CD14-positive monocyte (primary cell): ENCODE results near the gene USP20. TPM values are rescaled to one million over a fixed set of nuclear protein-coding genes. Genes with fewer than 3 reads are reported as not detected.

Experiments
- DNase-seq, 3 donors: peaks; one replicate each; pipeline ENCODE4 v3.0.0-alpha.2; 2011 to 2022
- H2AFZ ChIP-seq: 2 replicates; pipeline ENCODE4 v1.6.0; 2012; ENCODE audit warnings: mild to moderate bottlenecking, low read depth, low read length, inconsistent platforms; ENCODE audit not compliant: insufficient read depth, poor library complexity, severe bottlenecking
- H3K27ac ChIP-seq, 2 donors: 1 replicate in 1 of 2; 2 replicates in 1 of 2; pipeline ENCODE4 v1.5.1; 2012 to 2013; ENCODE audit warnings: low read length in 2 of 2, control low read depth in 1 of 2, inconsistent platforms in 1 of 2, low read depth in 1 of 2, mild to moderate bottlenecking in 1 of 2
- H3K27me3 ChIP-seq, 2 donors: one replicate each; pipeline versions ENCODE4 v1.6.0 to v1.6.1; 2011 to 2013; ENCODE audit warnings: low read length in 2 of 2; ENCODE audit not compliant: control insufficient read depth in 2 of 2, insufficient read depth in 2 of 2
- H3K36me3 ChIP-seq, 2 donors: replicated peaks in 1 of 2; 1 replicate in 1 of 2; 2 replicates in 1 of 2; pipeline versions ENCODE4 v1.5.1 to v1.6.1; 2012 to 2013; ENCODE audit warnings: low read length in 2 of 2, control low read depth in 1 of 2, inconsistent platforms in 1 of 2, mild to moderate bottlenecking in 1 of 2; ENCODE audit not compliant: insufficient read depth in 2 of 2, control insufficient read depth in 1 of 2
- H3K4me1 ChIP-seq, 2 donors: 1 replicate in 1 of 2; 2 replicates in 1 of 2; pipeline versions ENCODE4 v1.5.1 to v1.6.1; 2012 to 2013; ENCODE audit warnings: low read length in 2 of 2, control low read depth in 1 of 2, inconsistent platforms in 1 of 2, mild to moderate bottlenecking in 1 of 2, moderate library complexity in 1 of 2; ENCODE audit not compliant: insufficient read depth in 2 of 2, control insufficient read depth in 1 of 2
- H3K4me2 ChIP-seq: replicated peaks from 2 replicates; pipeline ENCODE3; 2012; ENCODE audit warnings: low read length, moderate library complexity, mild to moderate bottlenecking; ENCODE audit not compliant: poor library complexity, severe bottlenecking; ENCODE audit errors: extremely low read depth
- H3K4me3 ChIP-seq, 3 experiments: fragments of 200-600 bp in 1 of 3; sonication (generic) in 1 of 3; replicated peaks in 1 of 3; 1 replicate in 2 of 3; 2 replicates in 1 of 3; pipeline ENCODE4 v1.5.1; 2011 to 2013; ENCODE audit warnings: low read length in 3 of 3, mild to moderate bottlenecking in 3 of 3, control low read depth in 2 of 3, low read depth in 2 of 3, inconsistent platforms in 1 of 3, moderate library complexity in 1 of 3
- H3K79me2 ChIP-seq: 2 replicates; pipeline ENCODE4 v1.6.0; 2012; ENCODE audit warnings: mild to moderate bottlenecking, control low read depth, inconsistent platforms, low read length, moderate library complexity; ENCODE audit not compliant: insufficient read depth
- H3K9ac ChIP-seq: 2 replicates; pipeline ENCODE4 v1.6.0; 2017; ENCODE audit warnings: low read length, mild to moderate bottlenecking; ENCODE audit not compliant: insufficient read depth, poor library complexity, severe bottlenecking
- H3K9me3 ChIP-seq, 2 donors: replicated peaks in 1 of 2; 1 replicate in 1 of 2; 2 replicates in 1 of 2; pipeline versions ENCODE4 v1.5.1 to v1.6.1; 2012 to 2013; ENCODE audit warnings: low read length in 2 of 2, control low read depth in 1 of 2; ENCODE audit not compliant: control insufficient read depth in 1 of 2, insufficient read depth in 1 of 2
- H4K20me1 ChIP-seq: 2 replicates; pipeline ENCODE4 v1.6.0; 2012; ENCODE audit warnings: mild to moderate bottlenecking, low read length, control low read depth, moderate library complexity; ENCODE audit not compliant: insufficient read depth
- H3K27ac Mint-ChIP-seq, 7 donors: one replicate each; pipeline ENCODE4 v1.8.0; 2020; ENCODE audit warnings: mild to moderate bottlenecking in 7 of 7, mixed read lengths in 7 of 7, moderate library complexity in 6 of 7, inconsistent platforms in 2 of 7
- H3K27me3 Mint-ChIP-seq, 3 donors: one replicate each; pipeline ENCODE4 v1.8.0; 2021 to 2022; ENCODE audit warnings: low read depth in 3 of 3, mild to moderate bottlenecking in 3 of 3, mixed read lengths in 3 of 3, moderate library complexity in 3 of 3, inconsistent platforms in 1 of 3
- H3K36me3 Mint-ChIP-seq, 2 donors: one replicate each; pipeline ENCODE4 v1.8.0; 2020; ENCODE audit warnings: mixed read lengths in 2 of 2, inconsistent platforms in 1 of 2, mild to moderate bottlenecking in 1 of 2
- H3K4me1 Mint-ChIP-seq: one replicate; pipeline ENCODE4 v1.8.0; 2020; ENCODE audit warnings: mild to moderate bottlenecking, mixed read lengths
- H3K4me3 Mint-ChIP-seq, 2 donors: one replicate each; pipeline ENCODE4 v1.8.0; 2020; ENCODE audit warnings: mild to moderate bottlenecking in 2 of 2, mixed read lengths in 2 of 2, moderate library complexity in 1 of 2
- H3K9me3 Mint-ChIP-seq, 7 donors: one replicate each; pipeline ENCODE4 v1.8.0; 2020 to 2022; ENCODE audit warnings: mixed read lengths in 7 of 7, mild to moderate bottlenecking in 6 of 7, moderate library complexity in 6 of 7, inconsistent platforms in 2 of 7
- WGBS: methylation state at CpG from one replicate; pipeline ENCODE4 v1.1.5; 2013; ENCODE audit warnings: missing lambda C conversion rate; ENCODE audit not compliant: insufficient coverage; 5-methylcytosine and 5-hydroxymethylcytosine counted together
- intact Hi-C, 2 donors: fragments of 100-400 bp; cut with micrococcal nuclease; formaldehyde crosslinking; loops; one replicate each; pipeline versions ENCODE4 v1.15.0 to v1.15.1; 2023
- polyA plus RNA-seq, 3 donors: library from polyadenylated mRNA; depleted of rRNA in 1 of 3; unstranded in 2 of 3; stranded (reverse) in 1 of 3; fragments of 300-500 nt in 2 of 3; fragments of >200 nt in 1 of 3; fragmentation: Illumina TruSeq in 2 of 3; gene quantifications; 1 replicate in 2 of 3; 2 replicates in 1 of 3; pipeline ENCODE4 v1.2.3, GENCODE V29; 2012 to 2021
- TF ChIP-seq, protein P1 (sequence below): fragments of 200-600 bp; IDR thresholded peaks from one replicate; pipeline ENCODE4 v1.8.0; 2022; ENCODE audit warnings: antibody characterized with exemption, mild to moderate bottlenecking

The USP20 gene
- polyA plus RNA-seq, 3 donors: 2.7 to 30.0 (median 5.2) TPM

DNA sequence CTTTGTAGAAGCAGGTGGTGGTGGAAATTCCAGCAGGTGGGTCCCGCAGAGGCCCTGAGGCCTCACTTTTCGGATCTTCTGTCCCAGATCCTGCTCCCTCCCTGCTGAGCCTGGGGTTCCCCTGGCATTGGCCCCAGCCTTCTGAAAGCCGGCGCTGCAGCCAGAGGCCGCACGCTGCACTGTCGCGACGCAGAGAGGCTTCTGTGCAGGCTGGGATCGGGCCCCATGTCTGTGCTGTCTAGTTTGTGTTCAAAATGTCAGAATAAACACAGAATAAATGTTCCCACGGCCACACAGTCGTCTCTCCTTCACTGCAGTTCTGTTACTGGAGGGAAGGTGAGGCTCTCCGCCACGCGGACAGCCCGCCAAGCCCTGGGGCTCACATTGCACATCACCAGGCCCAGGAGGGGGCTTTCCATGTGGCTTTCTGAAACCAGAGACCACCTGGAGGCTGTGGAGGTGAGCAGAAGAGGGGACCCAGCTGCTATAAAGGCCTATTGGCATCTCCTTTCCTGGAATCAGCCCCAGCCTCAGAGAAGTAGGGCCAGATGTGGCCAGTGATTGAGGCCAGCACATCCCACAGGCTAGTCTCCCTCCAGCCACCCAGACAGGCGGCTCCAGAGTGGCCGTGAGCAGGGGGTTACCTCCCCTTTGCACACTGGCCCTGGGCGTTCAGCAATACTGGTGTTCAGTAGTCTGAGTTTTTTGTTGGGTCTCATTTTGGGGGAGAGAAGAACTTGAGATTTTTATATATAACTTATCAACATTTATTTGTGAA lies 46.5 kb downstream of the USP20 start:
- 96% methylated on average over 15 of the region's 19 CpGs for WGBS

More for the DNA sequence above, 46.5 kb downstream of the USP20 start:
- H3K4me1 ChIP-seq: peaks cover 26 to 31% of the 10 kb centered on the region in 2 donors
- no peaks in the 10 kb centered on the region for H4K20me1 ChIP-seq
- H3K27me3 Mint-ChIP-seq: no peaks in the 10 kb centered on the region
- intact Hi-C loops: loop anchor here (10.0 kb wide), 2 partner anchors 213 to 353 kb away; no protein-coding TSS in a partner anchor
- H3K27ac Mint-ChIP-seq: no peak overlapping the region
- H2AFZ ChIP-seq: no peak overlapping the region
- H3K27me3 ChIP-seq: no peaks in the 10 kb centered on the region
- no peak overlapping the region for H3K27ac ChIP-seq
- TF ChIP-seq, protein P1, sequence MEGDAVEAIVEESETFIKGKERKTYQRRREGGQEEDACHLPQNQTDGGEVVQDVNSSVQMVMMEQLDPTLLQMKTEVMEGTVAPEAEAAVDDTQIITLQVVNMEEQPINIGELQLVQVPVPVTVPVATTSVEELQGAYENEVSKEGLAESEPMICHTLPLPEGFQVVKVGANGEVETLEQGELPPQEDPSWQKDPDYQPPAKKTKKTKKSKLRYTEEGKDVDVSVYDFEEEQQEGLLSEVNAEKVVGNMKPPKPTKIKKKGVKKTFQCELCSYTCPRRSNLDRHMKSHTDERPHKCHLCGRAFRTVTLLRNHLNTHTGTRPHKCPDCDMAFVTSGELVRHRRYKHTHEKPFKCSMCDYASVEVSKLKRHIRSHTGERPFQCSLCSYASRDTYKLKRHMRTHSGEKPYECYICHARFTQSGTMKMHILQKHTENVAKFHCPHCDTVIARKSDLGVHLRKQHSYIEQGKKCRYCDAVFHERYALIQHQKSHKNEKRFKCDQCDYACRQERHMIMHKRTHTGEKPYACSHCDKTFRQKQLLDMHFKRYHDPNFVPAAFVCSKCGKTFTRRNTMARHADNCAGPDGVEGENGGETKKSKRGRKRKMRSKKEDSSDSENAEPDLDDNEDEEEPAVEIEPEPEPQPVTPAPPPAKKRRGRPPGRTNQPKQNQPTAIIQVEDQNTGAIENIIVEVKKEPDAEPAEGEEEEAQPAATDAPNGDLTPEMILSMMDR: no peak
- H3K4me1 Mint-ChIP-seq: peaks cover 25% of the 10 kb centered on the region
- no peaks in the 10 kb centered on the region for H3K9me3 ChIP-seq
- H3K4me3 Mint-ChIP-seq: no peak overlapping the region
- H3K9me3 Mint-ChIP-seq: no peaks in the 10 kb centered on the region
- H3K36me3 ChIP-seq: peaks cover 23 to 28% of the 10 kb centered on the region in 2 donors
- H3K4me2 ChIP-seq: no peak overlapping the region
- H3K9ac ChIP-seq: no peak overlapping the region
- peaks cover 14% of the 10 kb centered on the region for H3K79me2 ChIP-seq
- no peak for DNase-seq
- H3K36me3 Mint-ChIP-seq: peaks cover 27 to 41% of the 10 kb centered on the region in 2 donors
- no peak overlapping the region for H3K4me3 ChIP-seq
